Spleen (tissue), 7 donors: ENCODE measurements around the gene TBC1D12.

Source experiments
- CTCF ChIP-seq, 11 experiments: fragments of 200-600 bp in 7 of 11; fragments of 450-650 bp in 4 of 11; sonication (generic) in 4 of 11; IDR thresholded peaks in 8 of 11; conservative IDR thresholded peaks in 3 of 11; 1 replicate in 7 of 11; 2 replicates in 4 of 11; pipeline versions ENCODE4 v1.4.0 to v1.8.0; 2016 to 2021; ENCODE audit warnings: antibody characterized with exemption in 11 of 11, inconsistent platforms in 4 of 11, mild to moderate bottlenecking in 1 of 11
- POLR2AphosphoS5 ChIP-seq, 3 donors: sonication (generic); formaldehyde crosslinking; IDR thresholded peaks; one replicate each; pipeline ENCODE4 v1.5.1; 2017; ENCODE audit warnings: antibody characterized with exemption in 3 of 3
- donor health status: DM: no; HTN: no; CAD: no; lungs with moderate emphysema.
- donor health status: DM: no; HTN: no; CAD: no.
- donor health status: DM: no; HTN: no; CAD: no.

GRCh38 chr10:94402843-94403379, 570 bp downstream of the TBC1D12 start:
- no peak for TF ChIP-seq POLR2AphosphoS5 (IDR thresholded peaks at IDR 0.05)
- no peak for TF ChIP-seq CTCF (IDR thresholded peaks at IDR 0.05 in 8 of 11, conservative IDR thresholded peaks at IDR 0.05 in 3 of 11)
